GM12874 (cell line): ENCODE data around the gene ZBTB7B.

Experiments used
- CTCF ChIP-seq: IDR thresholded peaks from 2 replicates; pipeline ENCODE4 v1.5.1; 2011; ENCODE audit warnings: low read depth, mild to moderate bottlenecking, control low read depth, low read length, moderate library complexity; ENCODE audit not compliant: insufficient read depth

ZBTB7B gene

GRCh38 chr1:155014709-155015508 is 12.3 kb downstream of the ZBTB7B start:
- no peak for TF ChIP-seq CTCF

- no peak for TF ChIP-seq CTCF
These were observed 13.1 kb downstream of the ZBTB7B start for GRCh38 chr1:155015527-155016230.

GRCh38 chr1:155016231-155016831 is 13.7 kb downstream of the ZBTB7B start:
- TF ChIP-seq CTCF, result no peak

- TF ChIP-seq CTCF, result peak; percentile 100
These were observed 14.7 kb downstream of the ZBTB7B start for GRCh38 chr1:155017041-155017945.

- no peak for TF ChIP-seq CTCF
These were observed 15.3 kb downstream of the ZBTB7B start for GRCh38 chr1:155017946-155018316.

GRCh38 chr1:155018617-155019348 is 16.2 kb downstream of the ZBTB7B start:
- no peak for TF ChIP-seq CTCF
